Tibial nerve (tissue), 4 donors: Measurements from ENCODE around the gene RRAS2. TPM values are rescaled to one million over a fixed set of nuclear protein-coding genes. Genes with fewer than 3 reads are reported as not detected.

Experiments used
- DNase-seq, 2 donors: peaks; one replicate each; pipeline ENCODE4 v3.0.0-alpha.2; 2019; ENCODE audit warnings: low spot score in 2 of 2
- H3K27ac ChIP-seq, 4 donors: fragments of 200-600 bp; sonication (generic) in 3 of 4; one replicate each; pipeline ENCODE4 v1.5.1; 2017 to 2019; ENCODE audit warnings: mild to moderate bottlenecking in 1 of 4
- H3K27me3 ChIP-seq, 2 donors: fragments of 200-600 bp; sonication (generic) in 1 of 2; one replicate each; pipeline versions ENCODE4 v1.5.1 to v1.6.0; 2017 to 2019
- H3K36me3 ChIP-seq, 3 donors: fragments of 200-600 bp; sonication (generic); one replicate each; pipeline ENCODE4 v1.5.1; 2018 to 2019
- H3K4me1 ChIP-seq, 4 donors: fragments of 200-600 bp; sonication (generic) in 3 of 4; one replicate each; pipeline ENCODE4 v1.5.1; 2017 to 2019
- H3K4me3 ChIP-seq, 4 donors: fragments of 200-600 bp; sonication (generic) in 3 of 4; one replicate each; pipeline ENCODE4 v1.5.1; 2017 to 2019; ENCODE audit warnings: mild to moderate bottlenecking in 1 of 4, moderate library complexity in 1 of 4
- H3K9me3 ChIP-seq, 4 donors: fragments of 200-600 bp; sonication (generic) in 3 of 4; one replicate each; pipeline ENCODE4 v1.5.1; 2017 to 2019
- EP300 ChIP-seq, 2 donors: sonication (generic); formaldehyde crosslinking; IDR thresholded peaks; one replicate each; pipeline ENCODE4 v1.6.1; 2017; ENCODE audit warnings: antibody characterized with exemption in 2 of 2, mild to moderate bottlenecking in 1 of 2
- POLR2A ChIP-seq, 2 donors: fragments of 450-650 bp; IDR thresholded peaks; one replicate each; pipeline ENCODE4 v1.6.1; 2017; ENCODE audit warnings: antibody characterized with exemption in 2 of 2, mild to moderate bottlenecking in 2 of 2, moderate library complexity in 2 of 2
- WGBS, 2 donors: methylation state at CpG; one replicate each; pipeline ENCODE4 v1.1.5; 2018; 5-methylcytosine and 5-hydroxymethylcytosine counted together
- total RNA-seq, 4 donors: library from RNA; depleted of rRNA; stranded (reverse); fragments of >200 nt; gene quantifications; one replicate each; pipeline ENCODE4 v1.1.0, GENCODE V29; 2016
- TF ChIP-seq, protein P1 (sequence below), 5 experiments: fragments of 200-600 bp in 3 of 5; fragments of 450-650 bp in 2 of 5; sonication (generic) in 3 of 5; IDR thresholded peaks; one replicate each; pipeline ENCODE4 v1.5.1; 2016 to 2019; ENCODE audit warnings: antibody characterized with exemption in 5 of 5, mild to moderate bottlenecking in 3 of 5, moderate library complexity in 2 of 5

The RRAS2 gene
- total RNA-seq, 4 donors from 2014 or later = 43.2 to 64.0 (median 46.8) TPM

DNA sequence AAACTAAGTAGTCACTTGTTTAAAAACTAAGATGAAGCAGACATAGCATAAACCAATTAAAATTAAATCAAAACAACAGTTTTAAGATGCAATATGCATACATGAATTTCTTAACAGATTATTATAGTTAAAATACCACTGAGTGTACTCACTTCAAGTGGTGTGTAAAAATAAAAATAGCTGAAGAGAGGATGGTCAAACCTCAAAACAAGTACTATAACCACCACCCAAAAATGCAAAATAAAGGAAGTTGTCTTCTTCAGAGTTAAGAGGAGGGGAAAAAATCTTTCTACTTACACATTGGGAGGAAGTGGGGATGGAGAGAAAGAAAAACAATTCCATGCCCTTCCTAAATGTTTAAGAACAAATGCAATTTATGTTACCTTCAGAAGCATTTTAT lies 31.9 kb downstream of the RRAS2 start:
- no peaks in the 10 kb centered on the region for H3K4me1 ChIP-seq
- no peaks in the 10 kb centered on the region for H3K9me3 ChIP-seq

DNA sequence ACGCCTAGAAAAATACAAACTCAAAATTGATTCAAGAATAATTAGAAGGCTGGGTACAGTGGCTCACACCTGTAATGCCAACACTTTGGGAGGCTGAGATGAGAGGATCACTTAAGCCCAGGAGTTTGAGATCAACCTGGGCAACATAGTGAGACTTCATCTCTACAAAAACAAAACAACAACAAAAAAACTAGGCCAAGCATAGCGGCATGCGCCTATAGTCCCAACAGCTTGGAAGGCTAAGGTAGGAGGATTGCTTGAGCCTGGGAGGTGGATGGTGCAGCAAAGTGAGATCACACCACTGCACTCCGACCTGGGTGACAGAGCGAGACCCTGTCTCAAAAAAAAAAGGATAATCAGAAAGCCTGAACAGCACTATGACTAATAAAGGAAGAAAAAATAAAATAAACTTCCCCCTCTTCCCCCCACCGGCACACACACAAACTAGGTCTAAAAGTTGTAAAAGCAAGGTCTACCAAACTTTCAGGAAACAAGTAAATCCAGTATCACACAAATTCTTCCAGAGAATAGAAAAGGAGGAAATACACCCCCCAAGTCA lies 35.8 kb downstream of the RRAS2 start:
- TF ChIP-seq, protein P1, sequence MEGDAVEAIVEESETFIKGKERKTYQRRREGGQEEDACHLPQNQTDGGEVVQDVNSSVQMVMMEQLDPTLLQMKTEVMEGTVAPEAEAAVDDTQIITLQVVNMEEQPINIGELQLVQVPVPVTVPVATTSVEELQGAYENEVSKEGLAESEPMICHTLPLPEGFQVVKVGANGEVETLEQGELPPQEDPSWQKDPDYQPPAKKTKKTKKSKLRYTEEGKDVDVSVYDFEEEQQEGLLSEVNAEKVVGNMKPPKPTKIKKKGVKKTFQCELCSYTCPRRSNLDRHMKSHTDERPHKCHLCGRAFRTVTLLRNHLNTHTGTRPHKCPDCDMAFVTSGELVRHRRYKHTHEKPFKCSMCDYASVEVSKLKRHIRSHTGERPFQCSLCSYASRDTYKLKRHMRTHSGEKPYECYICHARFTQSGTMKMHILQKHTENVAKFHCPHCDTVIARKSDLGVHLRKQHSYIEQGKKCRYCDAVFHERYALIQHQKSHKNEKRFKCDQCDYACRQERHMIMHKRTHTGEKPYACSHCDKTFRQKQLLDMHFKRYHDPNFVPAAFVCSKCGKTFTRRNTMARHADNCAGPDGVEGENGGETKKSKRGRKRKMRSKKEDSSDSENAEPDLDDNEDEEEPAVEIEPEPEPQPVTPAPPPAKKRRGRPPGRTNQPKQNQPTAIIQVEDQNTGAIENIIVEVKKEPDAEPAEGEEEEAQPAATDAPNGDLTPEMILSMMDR (IDR thresholded peaks at IDR 0.05) = no peak
- TF ChIP-seq EP300 (IDR thresholded peaks at IDR 0.05) = no peak
- no peak for TF ChIP-seq POLR2A (IDR thresholded peaks at IDR 0.05)
- DNase-seq = no peak
- Histone ChIP-seq H3K36me3 (no peaks in the 10 kb centered on the region), H3K27me3 (no peaks in the 10 kb centered on the region), H3K27ac (no peak overlapping the region), H3K4me1 (no peaks in the 10 kb centered on the region), H3K9me3 (no peaks in the 10 kb centered on the region), H3K4me3 (no peak overlapping the region)
- WGBS, 2 donors = 87 to 94% methylated on average over 6 of the region's 6 CpGs

More for the DNA sequence above, 31.9 kb downstream of the RRAS2 start:
- Histone ChIP-seq H3K27ac (no peak overlapping the region), H3K27me3 (no peaks in the 10 kb centered on the region), H3K36me3 (no peaks in the 10 kb centered on the region), H3K4me3 (no peak overlapping the region)
- DNase-seq = no peak
- no peak for TF ChIP-seq EP300 (IDR thresholded peaks at IDR 0.05)
- no peak for TF ChIP-seq POLR2A (IDR thresholded peaks at IDR 0.05)
- TF ChIP-seq, protein P1 (IDR thresholded peaks at IDR 0.05) = no peak

DNA sequence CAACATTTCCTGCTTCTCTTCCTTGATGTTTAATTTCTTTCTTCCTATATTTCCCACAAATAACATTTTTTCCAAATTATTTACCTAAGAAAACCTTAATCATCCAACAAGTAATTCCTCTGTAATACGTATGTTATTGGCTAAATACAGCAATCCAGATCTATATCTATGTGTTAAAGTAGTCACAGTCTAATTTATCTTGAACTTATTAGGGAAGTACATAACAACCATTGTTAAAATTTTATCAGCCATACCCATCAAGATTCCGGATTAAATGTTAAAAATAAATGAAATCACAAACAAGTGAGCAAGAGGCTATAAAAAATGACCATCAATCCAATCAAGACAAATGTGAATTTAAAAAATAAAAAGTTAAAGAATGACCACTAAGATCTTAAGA lies 36.5 kb downstream of the RRAS2 start:
- Histone ChIP-seq H3K4me3 (no peak overlapping the region), H3K36me3 (no peaks in the 10 kb centered on the region), H3K27me3 (no peaks in the 10 kb centered on the region), H3K9me3 (no peaks in the 10 kb centered on the region), H3K27ac (no peak overlapping the region), H3K4me1 (no peaks in the 10 kb centered on the region)
- WGBS, 2 donors = 87 to 94% methylated on average over 2 of the region's 2 CpGs
- TF ChIP-seq, protein P1 (IDR thresholded peaks at IDR 0.05) = no peak
- TF ChIP-seq POLR2A (IDR thresholded peaks at IDR 0.05) (no peak), EP300 (IDR thresholded peaks at IDR 0.05) (no peak)
- no peak for DNase-seq

DNA sequence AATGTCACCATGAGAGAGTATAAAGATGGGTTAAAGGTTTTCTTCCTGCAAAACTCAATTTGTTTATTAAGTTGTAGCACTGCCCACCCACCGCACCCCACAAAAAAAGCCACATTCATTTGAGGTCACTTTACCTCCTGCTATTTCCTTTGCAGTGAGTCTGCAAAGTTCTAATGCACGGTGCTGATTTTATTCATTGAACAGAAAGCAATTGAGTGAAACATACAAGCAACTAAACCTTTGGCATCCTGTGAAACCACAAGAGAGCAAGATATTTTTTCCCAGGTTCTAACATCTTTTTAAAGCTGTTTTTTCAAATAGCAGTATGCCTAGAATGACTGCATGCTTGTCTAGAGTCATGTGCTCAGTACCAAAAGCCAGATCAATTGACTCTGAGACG lies 39.0 kb downstream of the RRAS2 start:
- H3K27me3 ChIP-seq = no peaks in the 10 kb centered on the region
- no peak for TF ChIP-seq POLR2A (IDR thresholded peaks at IDR 0.05)
- TF ChIP-seq, protein P1 (IDR thresholded peaks at IDR 0.05) = no peak
- TF ChIP-seq EP300 (IDR thresholded peaks at IDR 0.05) = no peak
- no peak for DNase-seq
- H3K9me3 ChIP-seq = no peaks in the 10 kb centered on the region
- H3K27ac ChIP-seq = no peak overlapping the region
- no peaks in the 10 kb centered on the region for H3K36me3 ChIP-seq
- WGBS, 2 donors = 36 to 41% methylated on average over 3 of the region's 3 CpGs
- no peak overlapping the region for H3K4me3 ChIP-seq
- no peaks in the 10 kb centered on the region for H3K4me1 ChIP-seq

DNA sequence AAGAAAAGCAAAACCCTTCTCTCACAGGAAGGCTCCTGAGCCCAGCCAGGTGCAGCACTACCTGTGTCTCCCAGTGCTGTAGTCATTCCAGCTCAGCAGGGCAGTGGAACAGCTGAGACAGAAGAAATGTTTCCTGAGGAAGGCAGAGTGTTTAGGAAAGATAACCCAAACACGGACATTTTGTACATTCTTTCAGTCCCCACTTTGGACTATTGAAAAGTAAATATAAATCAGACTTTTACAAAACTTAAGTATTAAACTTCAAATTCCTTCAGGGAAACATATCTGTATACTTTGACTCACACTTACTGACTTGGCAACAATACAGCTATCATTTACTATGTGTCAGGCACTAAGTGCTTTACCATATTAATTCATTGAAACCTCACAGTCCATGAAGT lies 40.4 kb downstream of the RRAS2 start:
- TF ChIP-seq POLR2A (IDR thresholded peaks at IDR 0.05) (no peak), EP300 (IDR thresholded peaks at IDR 0.05) (no peak)
- TF ChIP-seq, protein P1 (IDR thresholded peaks at IDR 0.05) = no peak
- Histone ChIP-seq H3K36me3 (no peaks in the 10 kb centered on the region), H3K27me3 (no peaks in the 10 kb centered on the region), H3K9me3 (no peaks in the 10 kb centered on the region), H3K27ac (no peak overlapping the region), H3K4me3 (no peak overlapping the region), H3K4me1 (no peaks in the 10 kb centered on the region)
- 76 to 88% methylated on average over 1 of the region's 1 CpG for WGBS, 2 donors
- no peak for DNase-seq
